Suprapubic skin (tissue), 4 donors: ENCODE measurements around the gene NPR2. TPM values are rescaled to one million over a fixed set of nuclear protein-coding genes. Genes with fewer than 3 reads are reported as not detected.

ENCODE experiments used
- DNase-seq, 2 donors: peaks; one replicate each; pipeline ENCODE4 v3.0.0-alpha.2; 2019; ENCODE audit warnings: low spot score in 2 of 2
- H3K27ac ChIP-seq: fragments of 200-600 bp; sonication (generic); one replicate; pipeline ENCODE4 v1.5.1; 2019
- H3K27me3 ChIP-seq: fragments of 200-600 bp; sonication (generic); one replicate; pipeline ENCODE4 v1.5.1; 2019
- H3K36me3 ChIP-seq: fragments of 200-600 bp; sonication (generic); one replicate; pipeline ENCODE4 v1.5.1; 2019
- H3K4me1 ChIP-seq: fragments of 200-600 bp; sonication (generic); one replicate; pipeline ENCODE4 v1.5.1; 2019
- H3K4me3 ChIP-seq: fragments of 200-600 bp; sonication (generic); one replicate; pipeline ENCODE4 v1.5.1; 2019; ENCODE audit warnings: mild to moderate bottlenecking
- H3K9me3 ChIP-seq: fragments of 200-600 bp; sonication (generic); one replicate; pipeline ENCODE4 v1.5.1; 2019
- EP300 ChIP-seq: sonication (generic); formaldehyde crosslinking; IDR thresholded peaks from one replicate; pipeline ENCODE4 v1.6.1; 2017; ENCODE audit warnings: antibody characterized with exemption
- POLR2A ChIP-seq, 2 donors: fragments of 450-650 bp; IDR thresholded peaks; one replicate each; pipeline ENCODE4 v1.6.1; 2017; ENCODE audit warnings: antibody characterized with exemption in 2 of 2, mild to moderate bottlenecking in 2 of 2, moderate library complexity in 2 of 2
- POLR2AphosphoS5 ChIP-seq, 3 donors: sonication (generic); formaldehyde crosslinking; IDR thresholded peaks; one replicate each; pipeline ENCODE4 v1.6.1; 2017; ENCODE audit warnings: antibody characterized with exemption in 3 of 3
- WGBS: methylation state at CpG from one replicate; pipeline ENCODE4 v1.1.5; 2018; 5-methylcytosine and 5-hydroxymethylcytosine counted together
- total RNA-seq, 4 donors: library from RNA; depleted of rRNA; stranded (reverse); fragments of >200 nt; gene quantifications; one replicate each; pipeline ENCODE4 v1.1.0, GENCODE V29; 2016
- TF ChIP-seq, protein P1 (sequence below), 2 donors: fragments of 200-600 bp in 1 of 2; fragments of 450-650 bp in 1 of 2; sonication (generic) in 1 of 2; IDR thresholded peaks; one replicate each; pipeline ENCODE4 v1.5.1; 2016 to 2019; ENCODE audit warnings: antibody characterized with exemption in 2 of 2, mild to moderate bottlenecking in 1 of 2, moderate library complexity in 1 of 2

The NPR2 gene
- total RNA-seq, 4 donors from 2014 or later = 8.4 to 26.1 (median 18.2) TPM

DNA sequence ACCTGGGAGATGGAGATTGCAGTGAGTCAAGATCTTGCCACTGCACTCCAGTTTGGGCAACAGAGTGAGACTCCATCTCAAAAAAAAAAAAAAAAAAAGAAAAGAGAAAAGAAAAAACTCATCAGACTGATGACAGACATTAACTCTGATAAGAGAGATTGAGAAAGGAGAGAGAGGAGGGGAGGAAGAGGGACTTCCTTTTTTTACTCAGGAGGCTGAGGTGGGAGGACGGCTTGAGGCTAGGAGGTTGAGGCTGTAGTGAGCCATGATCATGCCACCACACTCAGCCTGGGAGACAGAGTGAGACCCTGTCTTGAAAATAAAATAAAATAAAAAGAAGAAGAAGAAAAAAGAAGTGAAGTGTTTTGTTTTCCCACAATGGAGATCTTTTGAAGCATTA is 27.6 kb upstream of the NPR2 start:
- Histone ChIP-seq H3K36me3 (no peaks in the 10 kb centered on the region), H3K9me3 (no peaks in the 10 kb centered on the region), H3K4me1 (peaks cover 3% of the 10 kb centered on the region), H3K27me3 (no peaks in the 10 kb centered on the region), H3K4me3 (no peak overlapping the region), H3K27ac (no peak overlapping the region)
- 95% methylated on average over 1 of the region's 1 CpG for WGBS
- TF ChIP-seq POLR2A (IDR thresholded peaks at IDR 0.05) (no peak), POLR2AphosphoS5 (IDR thresholded peaks at IDR 0.05) (no peak), EP300 (no peak)
- TF ChIP-seq, protein P1, sequence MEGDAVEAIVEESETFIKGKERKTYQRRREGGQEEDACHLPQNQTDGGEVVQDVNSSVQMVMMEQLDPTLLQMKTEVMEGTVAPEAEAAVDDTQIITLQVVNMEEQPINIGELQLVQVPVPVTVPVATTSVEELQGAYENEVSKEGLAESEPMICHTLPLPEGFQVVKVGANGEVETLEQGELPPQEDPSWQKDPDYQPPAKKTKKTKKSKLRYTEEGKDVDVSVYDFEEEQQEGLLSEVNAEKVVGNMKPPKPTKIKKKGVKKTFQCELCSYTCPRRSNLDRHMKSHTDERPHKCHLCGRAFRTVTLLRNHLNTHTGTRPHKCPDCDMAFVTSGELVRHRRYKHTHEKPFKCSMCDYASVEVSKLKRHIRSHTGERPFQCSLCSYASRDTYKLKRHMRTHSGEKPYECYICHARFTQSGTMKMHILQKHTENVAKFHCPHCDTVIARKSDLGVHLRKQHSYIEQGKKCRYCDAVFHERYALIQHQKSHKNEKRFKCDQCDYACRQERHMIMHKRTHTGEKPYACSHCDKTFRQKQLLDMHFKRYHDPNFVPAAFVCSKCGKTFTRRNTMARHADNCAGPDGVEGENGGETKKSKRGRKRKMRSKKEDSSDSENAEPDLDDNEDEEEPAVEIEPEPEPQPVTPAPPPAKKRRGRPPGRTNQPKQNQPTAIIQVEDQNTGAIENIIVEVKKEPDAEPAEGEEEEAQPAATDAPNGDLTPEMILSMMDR (IDR thresholded peaks at IDR 0.05) = no peak
- DNase-seq = no peak

DNA sequence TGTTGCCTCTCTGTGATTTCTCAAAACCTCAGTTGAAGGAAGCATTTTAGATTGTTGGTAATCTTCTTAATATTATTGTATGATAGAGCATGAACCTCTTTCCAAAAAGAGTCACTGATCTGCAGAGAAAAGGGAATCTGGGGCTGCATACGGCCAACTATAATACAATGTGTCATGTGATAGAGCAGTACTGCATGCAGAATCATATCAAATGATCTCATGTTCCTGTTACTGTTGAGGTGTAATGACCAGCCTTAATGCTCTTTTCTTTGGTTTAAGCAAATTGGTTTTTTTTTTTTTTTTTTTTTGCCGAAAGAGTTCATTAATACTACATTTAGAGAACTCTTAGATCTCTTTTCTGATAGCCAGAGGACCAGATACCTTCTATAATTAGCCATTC is 24.4 kb upstream of the NPR2 start:
- 82% methylated on average over 2 of the region's 2 CpGs for WGBS

DNA sequence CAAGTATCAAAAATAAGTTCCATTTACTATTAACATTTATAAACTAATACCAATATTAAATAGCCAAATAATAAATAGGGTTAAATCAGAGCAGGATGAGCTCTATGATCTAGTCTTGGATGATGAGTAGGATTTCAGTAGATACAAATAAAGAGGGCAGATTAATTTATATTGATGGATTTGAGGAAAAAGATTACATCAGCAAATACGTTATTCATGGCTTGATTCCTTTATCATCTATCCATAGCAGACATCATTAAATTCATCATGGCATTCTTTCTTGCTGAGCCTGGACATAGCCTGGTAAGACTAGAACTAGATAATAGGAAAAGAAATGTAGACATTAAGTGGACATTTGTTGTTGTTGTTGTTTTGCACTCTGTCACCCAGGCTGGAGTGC is 23.9 kb upstream of the NPR2 start:
- Histone ChIP-seq H3K27me3 (no peaks in the 10 kb centered on the region), H3K4me1 (peaks cover 21% of the 10 kb centered on the region), H3K4me3 (no peak overlapping the region), H3K27ac (no peak overlapping the region), H3K36me3 (no peaks in the 10 kb centered on the region), H3K9me3 (no peaks in the 10 kb centered on the region)
- TF ChIP-seq EP300 = no peak
- no peak for TF ChIP-seq POLR2A (IDR thresholded peaks at IDR 0.05)
- TF ChIP-seq POLR2AphosphoS5 (IDR thresholded peaks at IDR 0.05) = no peak
- TF ChIP-seq, protein P1 (IDR thresholded peaks at IDR 0.05) = no peak
- WGBS = 96% methylated on average over 1 of the region's 1 CpG
- DNase-seq = no peak

More for the DNA sequence above, 24.4 kb upstream of the NPR2 start:
- no peak overlapping the region for H3K4me3 ChIP-seq
- TF ChIP-seq, protein P1 (IDR thresholded peaks at IDR 0.05) = no peak
- TF ChIP-seq EP300 = no peak
- no peak for TF ChIP-seq POLR2AphosphoS5 (IDR thresholded peaks at IDR 0.05)
- TF ChIP-seq POLR2A (IDR thresholded peaks at IDR 0.05) = no peak
- no peak overlapping the region for H3K27ac ChIP-seq
- no peaks in the 10 kb centered on the region for H3K9me3 ChIP-seq
- DNase-seq = no peak
- no peaks in the 10 kb centered on the region for H3K27me3 ChIP-seq
- H3K36me3 ChIP-seq = no peaks in the 10 kb centered on the region
- peaks cover 17% of the 10 kb centered on the region for H3K4me1 ChIP-seq

DNA sequence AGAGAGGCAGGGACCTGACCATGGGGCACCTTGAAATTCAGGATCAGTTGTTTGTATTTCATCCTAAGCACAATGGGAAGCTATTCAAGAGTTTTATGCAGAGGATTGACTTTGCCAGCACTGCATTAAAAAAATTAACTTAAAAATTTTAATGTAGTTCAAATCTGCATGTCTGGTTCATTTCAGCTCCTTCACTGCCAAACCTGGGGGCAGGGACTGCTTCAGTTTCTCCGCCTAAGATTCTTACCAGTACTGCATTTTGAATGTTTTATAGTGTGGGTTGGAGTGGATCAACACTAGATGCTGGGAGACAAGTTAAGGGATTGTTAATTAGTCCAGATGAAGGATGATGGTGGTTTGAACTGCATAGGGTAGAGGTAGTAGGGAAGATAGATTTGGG is 21.6 kb upstream of the NPR2 start:
- WGBS = 67% methylated on average over 1 of the region's 1 CpG
- TF ChIP-seq EP300 = no peak
- TF ChIP-seq, protein P1 (IDR thresholded peaks at IDR 0.05) = no peak
- no peak for TF ChIP-seq POLR2AphosphoS5 (IDR thresholded peaks at IDR 0.05)
- TF ChIP-seq POLR2A (IDR thresholded peaks at IDR 0.05) = no peak

DNA sequence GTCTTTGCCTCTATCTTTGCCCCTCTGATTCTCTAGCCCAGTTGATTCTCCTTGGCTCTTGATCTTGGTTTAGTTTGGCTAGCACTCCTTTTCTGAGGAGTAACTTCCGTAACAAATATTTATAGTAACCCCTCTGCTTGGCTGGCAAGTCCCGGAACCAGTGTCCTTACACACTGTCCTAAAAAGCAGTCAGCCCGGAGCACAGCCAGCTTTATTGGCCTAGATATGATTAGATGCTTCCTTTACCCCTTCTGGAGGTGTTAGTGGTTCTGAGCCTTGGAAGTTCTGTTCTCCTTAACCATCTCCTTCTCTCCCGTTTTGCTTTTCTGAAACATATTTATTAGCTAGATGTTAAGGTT is 20.3 kb upstream of the NPR2 start:
- Histone ChIP-seq H3K27ac (peak overlapping the region; percentile 64), H3K9me3 (no peaks in the 10 kb centered on the region), H3K36me3 (no peaks in the 10 kb centered on the region), H3K27me3 (no peaks in the 10 kb centered on the region), H3K4me1 (peaks cover 21% of the 10 kb centered on the region), H3K4me3 (no peak overlapping the region)
- no peak for DNase-seq
- 22% methylated on average over 4 of the region's 4 CpGs for WGBS
- TF ChIP-seq, protein P1 (IDR thresholded peaks at IDR 0.05) = no peak
- TF ChIP-seq POLR2A (IDR thresholded peaks at IDR 0.05) = no peak
- no peak for TF ChIP-seq POLR2AphosphoS5 (IDR thresholded peaks at IDR 0.05)
- TF ChIP-seq EP300 = no peak

More for the DNA sequence above, 21.6 kb upstream of the NPR2 start:
- Histone ChIP-seq H3K4me3 (no peak overlapping the region), H3K4me1 (peaks cover 21% of the 10 kb centered on the region), H3K9me3 (no peaks in the 10 kb centered on the region), H3K36me3 (no peaks in the 10 kb centered on the region), H3K27ac (no peak overlapping the region), H3K27me3 (no peaks in the 10 kb centered on the region)
- no peak for DNase-seq
